GM12878 (cell line): ENCODE measurements around the gene PTPRN2. TPM values are rescaled to one million over a fixed set of nuclear protein-coding genes. Genes with fewer than 3 reads are reported as not detected.

ENCODE experiments used
- ATAC-seq: fragments of 200-7000 bp; cut with Tn5 transposase; 3 replicates; pipeline ENCODE4 v1.9.1; 2020; ENCODE audit warnings: mild to moderate bottlenecking, moderate library complexity
- BruUV-seq: library from RNA; stranded (reverse); fragments of 400-500 nt; replicated peaks from 2 replicates; lab custom pipeline; 2021; lab: Mats Ljungman, UMichigan
- CTCF ChIA-PET: fragments of 300-600 bp; sonication (Branson Sonifier 250); formaldehyde crosslinking; extraction: SDS; loops from one replicate; lab custom pipeline; 2021; ENCODE audit warnings: inconsistent platforms; lab: Yijun Ruan, JAX
- POLR2A ChIA-PET: fragments of 350-600 bp; formaldehyde crosslinking; extraction: SDS; loops from one replicate; lab custom pipeline; 2021; ENCODE audit warnings: inconsistent platforms; lab: Charles Lee
- RAD21 ChIA-PET: fragments of 300-600 bp; sonication (Branson Sonifier 250); formaldehyde crosslinking; loops from one replicate; lab custom pipeline; 2023; ENCODE audit warnings: antibody characterized with exemption; ENCODE audit not compliant: unreplicated experiment; lab: Charles Lee
- SMC1A ChIA-PET: fragments of 300-600 bp; sonication (Branson Sonifier 250); formaldehyde crosslinking; loops from one replicate; lab custom pipeline; 2023; ENCODE audit not compliant: unreplicated experiment, uncharacterized antibody; lab: Charles Lee
- DNase-seq: peaks from one replicate; pipeline ENCODE4 v3.0.0-alpha.2; 2011; ENCODE audit warnings: low read depth, low spot score
- FAIRE-seq: peaks from 3 replicates; lab custom pipeline; 2011; peaks lifted over from hg19 to GRCh38; lab: Jason Lieb, UNC
- H2AFZ ChIP-seq: 2 replicates; pipeline ENCODE4 v1.6.0; 2011; ENCODE audit warnings: low read depth, low read length, control low read depth; ENCODE audit not compliant: control insufficient read depth
- H3K27ac ChIP-seq: 2 replicates; pipeline ENCODE4 v1.5.1; 2011; ENCODE audit warnings: control low read depth; ENCODE audit not compliant: control insufficient read depth, insufficient read depth
- H3K27me3 ChIP-seq, 2 experiments: replicated peaks in 1 of 2; 2 replicates each; pipeline versions ENCODE4 v1.6.0 to v1.6.1; 2011; ENCODE audit warnings: low read length in 1 of 2; ENCODE audit not compliant: control insufficient read depth in 2 of 2, insufficient read depth in 2 of 2
- H3K36me3 ChIP-seq, 2 experiments: 2 replicates each; pipeline ENCODE4 v1.5.1; 2011; ENCODE audit warnings: low read length in 1 of 2; ENCODE audit not compliant: control insufficient read depth in 2 of 2, insufficient read depth in 2 of 2
- H3K4me1 ChIP-seq: 2 replicates; pipeline ENCODE4 v1.6.1; 2011; ENCODE audit warnings: mild to moderate bottlenecking, low read length, moderate library complexity, mixed read lengths; ENCODE audit not compliant: control insufficient read depth, insufficient read depth
- H3K4me2 ChIP-seq: 2 replicates; pipeline ENCODE4 v1.6.0; 2011; ENCODE audit warnings: control low read depth; ENCODE audit not compliant: control insufficient read depth, insufficient read depth
- H3K4me3 ChIP-seq: fragments of 200-600 bp; sonication (generic); 2 replicates; pipeline ENCODE4 v1.5.1; 2016
- H3K79me2 ChIP-seq: 2 replicates; pipeline ENCODE4 v1.6.0; 2011; ENCODE audit warnings: low read length; ENCODE audit not compliant: control insufficient read depth, insufficient read depth
- H3K9ac ChIP-seq: 2 replicates; pipeline ENCODE4 v1.8.0; 2011; ENCODE audit warnings: low read length, control low read depth, mixed read lengths; ENCODE audit not compliant: control insufficient read depth, insufficient read depth
- H3K9me3 ChIP-seq: replicated peaks from 3 replicates; pipeline ENCODE4 v1.5.1; 2011; ENCODE audit warnings: mild to moderate bottlenecking, low read length; ENCODE audit not compliant: control insufficient read depth, insufficient read depth
- H4K20me1 ChIP-seq: 2 replicates; pipeline ENCODE4 v1.6.0; 2011; ENCODE audit not compliant: control insufficient read depth, insufficient read depth
- CEBPZ ChIP-seq: fragments of 150-350 bp; IDR thresholded peaks from 2 replicates; pipeline ENCODE4 v1.6.1; 2016; ENCODE audit warnings: low read depth, low read length
- E4F1 ChIP-seq: fragments of 450-650 bp; IDR thresholded peaks from 2 replicates; pipeline ENCODE4 v1.6.1; 2018; ENCODE audit warnings: borderline replicate concordance, mild to moderate bottlenecking; ENCODE audit not compliant: partially characterized antibody
- EED ChIP-seq: sonication (generic); IDR thresholded peaks from 2 replicates; pipeline ENCODE4 v1.6.1; 2016; ENCODE audit warnings: antibody characterized with exemption, low read depth
- GATAD2B ChIP-seq: fragments of 450-650 bp; conservative IDR thresholded peaks from 2 replicates; pipeline ENCODE4 v1.6.1; 2017; ENCODE audit warnings: low read depth, mild to moderate bottlenecking, moderate library complexity
- HCFC1 ChIP-seq: fragments of 150-350 bp; IDR thresholded peaks from 2 replicates; pipeline ENCODE4 v1.6.1; 2014; ENCODE audit warnings: low read length
- HDAC2 ChIP-seq: fragments of 200-600 bp; sonication (generic); IDR thresholded peaks from 2 replicates; pipeline ENCODE4 v1.6.1; 2017
- HDGF ChIP-seq: fragments of 450-650 bp; IDR thresholded peaks from 2 replicates; pipeline ENCODE4 v1.6.1; 2016; ENCODE audit warnings: antibody characterized with exemption
- JUND ChIP-seq: IDR thresholded peaks from 2 replicates; pipeline ENCODE4 v1.6.1; 2012; ENCODE audit warnings: low read depth, mild to moderate bottlenecking, low read length, improper control_type of control experiment, moderate library complexity
- MYC ChIP-seq: IDR thresholded peaks from 2 replicates; pipeline ENCODE4 v1.6.1; 2011; ENCODE audit warnings: mild to moderate bottlenecking, low read length, moderate library complexity, inconsistent platforms; ENCODE audit not compliant: insufficient read depth, insufficient replicate concordance, insufficient read length, severe bottlenecking
- NBN ChIP-seq: fragments of 450-650 bp; IDR thresholded peaks from 2 replicates; pipeline ENCODE4 v1.6.1; 2016
- POU2F2 ChIP-seq: IDR thresholded peaks from 3 replicates; pipeline ENCODE4 v1.6.1; 2011; ENCODE audit warnings: low read depth, mild to moderate bottlenecking, low read length, borderline replicate concordance
- SIN3A ChIP-seq: IDR thresholded peaks from 2 replicates; pipeline ENCODE4 v1.6.1; 2012; ENCODE audit warnings: low read depth, low read length, improper control_type of control experiment
- SMAD1 ChIP-seq: fragments of 450-650 bp; IDR thresholded peaks from 2 replicates; pipeline ENCODE4 v1.6.1; 2018; ENCODE audit warnings: mild to moderate bottlenecking, low read depth; ENCODE audit not compliant: partially characterized antibody
- USF2 ChIP-seq: IDR thresholded peaks from 2 replicates; pipeline ENCODE4 v1.6.1; 2011; ENCODE audit warnings: low read depth, low read length, improper control_type of control experiment, borderline replicate concordance
- ZBTB33 ChIP-seq: fragments of 450-650 bp; IDR thresholded peaks from 2 replicates; pipeline ENCODE4 v1.6.1; 2017; ENCODE audit warnings: mild to moderate bottlenecking
- ZNF384 ChIP-seq: IDR thresholded peaks from 2 replicates; pipeline ENCODE4 v1.6.1; 2012; ENCODE audit warnings: low read depth, mild to moderate bottlenecking, low read length, improper control_type of control experiment, borderline replicate concordance
- WGBS: methylation state at CpG from one replicate; pipeline ENCODE4 v1.1.6; 2016; ENCODE audit warnings: low lambda C conversion rate; ENCODE audit not compliant: insufficient replicate concordance, insufficient coverage; ENCODE audit errors: missing lambda C conversion rate; 5-methylcytosine and 5-hydroxymethylcytosine counted together
- in situ Hi-C: fragments of 300-500 bp; cut with MboI; formaldehyde crosslinking; loops from 9 replicates; pipeline ENCODE4 v1.14.3; 2018; ENCODE audit warnings: mixed read lengths
- intact Hi-C: fragments of 100-400 bp; cut with micrococcal nuclease; formaldehyde crosslinking; loops from one replicate; pipeline ENCODE4 v1.14.2; 2022; ENCODE audit not compliant: unreplicated experiment
- polyA plus RNA-seq, 11 experiments: library from polyadenylated mRNA; depleted of rRNA in 4 of 11; unstranded in 6 of 11; stranded (reverse) in 5 of 11; fragments of >200 nt; fragmentation: Nextera tagmentation in 4 of 11; fragmentation: Illumina TruSeq in 1 of 11; extraction: Ambion mirVana in 4 of 11; extraction: Trizol in 1 of 11; gene quantifications; 1 replicate in 1 of 11; 2 replicates in 10 of 11; pipeline versions ENCODE4 v1.2.1 to v1.2.3, GENCODE V29; 2011 to 2016; ENCODE audit warnings: inconsistent platforms in 2 of 11, missing spikeins in 2 of 11, low read depth in 1 of 11
- total RNA-seq, 4 experiments: library from RNA; depleted of rRNA in 3 of 4; stranded (reverse); fragments of >200 nt in 3 of 4; fragmentation: Illumina TruSeq in 1 of 4; extraction: Trizol in 1 of 4; gene quantifications; 2 replicates each; pipeline versions ENCODE4 v1.2.1 to v1.2.3, GENCODE V29; 2013 to 2021

The PTPRN2 gene
- total and polyA plus RNA-seq, 10 of the 15 experiments (the other 5 are each of a cell fraction or from before 2014, with no cell fraction given), result 5.4 TPM; not detected in 9

GRCh38 chr7:158416283-158416933 is 171.2 kb downstream of the PTPRN2 start:
- ChIA-PET CTCF (interaction anchor here (0.6 kb wide), 1 partner anchor 128 kb away, joined by 3 read pairs; no protein-coding TSS in a partner anchor), RAD21 (no interaction called here), POLR2A (no interaction called here), SMC1A (interaction anchor here (0.6 to 1.5 kb wide), 2 partner anchors 13 to 258 kb away, joined by 3 read pairs; no protein-coding TSS in a partner anchor)
- H3K36me3 ChIP-seq, result no peaks in the 10 kb centered on the region
- no peak overlapping the region for H3K9ac ChIP-seq
- in situ Hi-C loops (no loop called here), intact Hi-C loops (no loop called here)
- no peaks in the 10 kb centered on the region for H3K79me2 ChIP-seq
- no peaks in the 10 kb centered on the region; the same call in 2 of the 3 replicates for H3K9me3 ChIP-seq
- H2AFZ ChIP-seq, result no peak overlapping the region
- 40% methylated on average over 5 of the region's 5 CpGs for WGBS
- H4K20me1 ChIP-seq, result no peaks in the 10 kb centered on the region
- FAIRE-seq (no peak), DNase-seq (no peak), ATAC-seq (no peak)
- H3K27me3 ChIP-seq, result no peaks in the 10 kb centered on the region
- H3K4me3 ChIP-seq, result no peak overlapping the region
- no peak overlapping the region for H3K27ac ChIP-seq
- H3K4me2 ChIP-seq, result no peak overlapping the region
- no peak for TF ChIP-seq GATAD2B
- TF ChIP-seq USF2, result no peak
- no peak for TF ChIP-seq ZBTB33
- no peak for TF ChIP-seq NBN
- TF ChIP-seq POU2F2, result no peak
- TF ChIP-seq JUND, result no peak
- no peak for TF ChIP-seq EED
- no peak for TF ChIP-seq CEBPZ
- TF ChIP-seq E4F1, result no peak
- no peak for TF ChIP-seq ZNF384
- TF ChIP-seq SIN3A, result no peak
- no peak for TF ChIP-seq HDGF
- TF ChIP-seq HCFC1, result no peak
- no peak for TF ChIP-seq HDAC2
- TF ChIP-seq MYC, result no peak
- no peak for TF ChIP-seq SMAD1
- no TSS peak for BruUV-seq
- H3K4me1 ChIP-seq, result no peaks in the 10 kb centered on the region
